Endothelial cell of umbilical vein (primary cell): Measurements from ENCODE around the gene HDAC7. TPM values are rescaled to one million over a fixed set of nuclear protein-coding genes. Genes with fewer than 3 reads are reported as not detected.

Experiments
- BruUV-seq: library from RNA; stranded (reverse); fragments of 400-500 nt; replicated peaks from 2 replicates; lab custom pipeline; 2021; lab: Mats Ljungman, UMichigan
- CTCF ChIA-PET: fragments of 300-600, 350-600 bp; sonication (Branson Sonifier 250); formaldehyde crosslinking; loops from one replicate; lab custom pipeline; 2021; ENCODE audit warnings: antibody characterized with exemption, inconsistent platforms; lab: Charles Lee
- POLR2A ChIA-PET: fragments of 300-600, 350-600 bp; sonication (Branson Sonifier 250); formaldehyde crosslinking; loops from one replicate; lab custom pipeline; 2021; ENCODE audit warnings: antibody characterized with exemption, inconsistent platforms; lab: Charles Lee
- DNase-seq: peaks from one replicate; pipeline ENCODE4 v3.0.0-alpha.2; 2011; ENCODE audit warnings: low read depth, low spot score
- FAIRE-seq: peaks from 2 replicates; lab custom pipeline; 2011; peaks lifted over from hg19 to GRCh38; lab: Jason Lieb, UNC
- H2AFZ ChIP-seq: 2 replicates; pipeline ENCODE4 v1.6.0; 2012; ENCODE audit warnings: low read depth, low read length, control low read depth, inconsistent platforms
- H3K27ac ChIP-seq: 2 replicates; pipeline ENCODE4 v1.5.1; 2011; ENCODE audit warnings: low read depth, mild to moderate bottlenecking, control low read depth, low read length, moderate library complexity; ENCODE audit not compliant: insufficient read depth
- H3K27me3 ChIP-seq, 2 experiments: 2 replicates each; pipeline versions ENCODE4 v1.6.0 to v1.6.1; 2011; ENCODE audit warnings: low read length in 2 of 2, mixed read lengths in 1 of 2; ENCODE audit not compliant: control insufficient read depth in 2 of 2, insufficient read depth in 2 of 2
- H3K36me3 ChIP-seq, 2 experiments: 2 replicates in 1 of 2; 3 replicates in 1 of 2; pipeline ENCODE4 v1.5.1; 2011; ENCODE audit warnings: low read length in 2 of 2, mild to moderate bottlenecking in 1 of 2, moderate library complexity in 1 of 2; ENCODE audit not compliant: control insufficient read depth in 2 of 2, insufficient read depth in 2 of 2; ENCODE audit errors: extremely low read depth in 1 of 2
- H3K4me1 ChIP-seq: 3 replicates; pipeline ENCODE4 v1.5.1; 2011; ENCODE audit warnings: mild to moderate bottlenecking, low read length; ENCODE audit not compliant: control insufficient read depth, insufficient read depth; ENCODE audit errors: extremely low read depth
- H3K4me2 ChIP-seq: 2 replicates; pipeline ENCODE4 v1.6.1; 2011; ENCODE audit warnings: low read length, control low read depth, mixed read lengths; ENCODE audit not compliant: insufficient read depth
- H3K4me3 ChIP-seq, 3 experiments: fragments of 200-600 bp in 1 of 3; sonication (generic), shearing (Covaris generic) in 1 of 3; replicated peaks in 1 of 3; 2 replicates each; pipeline ENCODE4 v1.5.1; 2011 to 2016; ENCODE audit warnings: control low read depth in 3 of 3, low read length in 3 of 3, mild to moderate bottlenecking in 2 of 3, inconsistent platforms in 1 of 3, low read depth in 1 of 3, moderate library complexity in 1 of 3; ENCODE audit not compliant: insufficient read depth in 1 of 3
- H3K79me2 ChIP-seq: 2 replicates; pipeline ENCODE4 v1.6.0; 2012; ENCODE audit warnings: low read length, inconsistent platforms; ENCODE audit not compliant: control insufficient read depth, insufficient read depth
- H3K9ac ChIP-seq: replicated peaks from 2 replicates; pipeline ENCODE3; 2011; ENCODE audit warnings: low read length, control low read depth; ENCODE audit not compliant: insufficient read depth; ENCODE audit errors: extremely low read depth
- H3K9me1 ChIP-seq: replicated peaks from 3 replicates; pipeline ENCODE4 v1.6.0; 2011; ENCODE audit warnings: mild to moderate bottlenecking, low read length; ENCODE audit not compliant: control insufficient read depth, insufficient read depth; ENCODE audit errors: extremely low read depth
- H3K9me3 ChIP-seq: replicated peaks from 2 replicates; pipeline ENCODE4 v1.5.1; 2012; ENCODE audit warnings: low read length, inconsistent platforms; ENCODE audit not compliant: control insufficient read depth, insufficient read depth
- H4K20me1 ChIP-seq: replicated peaks from 2 replicates; pipeline ENCODE3; 2011; ENCODE audit warnings: mild to moderate bottlenecking, low read length; ENCODE audit not compliant: control insufficient read depth, insufficient read depth; ENCODE audit errors: extremely low read depth
- CTCF ChIP-seq, 2 donors: IDR thresholded peaks; 1 replicate in 1 of 2; 2 replicates in 1 of 2; pipeline ENCODE4 v1.5.1; 2011; ENCODE audit warnings: low read length in 2 of 2, mild to moderate bottlenecking in 2 of 2, moderate library complexity in 2 of 2, control low read depth in 1 of 2, inconsistent platforms in 1 of 2, low read depth in 1 of 2; ENCODE audit not compliant: insufficient read depth in 1 of 2; ENCODE audit errors: extremely low read depth in 1 of 2
- GATA2 ChIP-seq: IDR thresholded peaks from 2 replicates; pipeline ENCODE4 v1.7.0; 2011; ENCODE audit warnings: low read depth, mild to moderate bottlenecking, moderate library complexity, mixed read lengths, low read length; ENCODE audit not compliant: insufficient read length, insufficient read depth
- JUN ChIP-seq: IDR thresholded peaks from 2 replicates; pipeline ENCODE4 v1.6.1; 2011; ENCODE audit warnings: borderline replicate concordance, low read depth; ENCODE audit not compliant: insufficient read length, insufficient read depth
- MAX ChIP-seq: IDR thresholded peaks from 2 replicates; pipeline ENCODE4 v1.6.1; 2011; ENCODE audit not compliant: insufficient read depth, insufficient read length
- POLR2A ChIP-seq: IDR thresholded peaks from 2 replicates; pipeline ENCODE4 v1.6.1; 2012; ENCODE audit warnings: low read depth, mild to moderate bottlenecking, control low read depth, low read length
- POLR2AphosphoS5 ChIP-seq: IDR thresholded peaks from 2 replicates; pipeline ENCODE4 v1.6.1; 2012; ENCODE audit warnings: low read depth, mild to moderate bottlenecking, control low read depth, low read length, moderate library complexity; ENCODE audit not compliant: insufficient read depth
- dilution Hi-C: fragments of 300-500 bp; cut with MboI; formaldehyde crosslinking; loops from one replicate; pipeline ENCODE4 v1.15.0; 2019; ENCODE audit warnings: low sequenced_read_pairs; ENCODE audit not compliant: extremely low pct_ligation_motif_present
- intact Hi-C: fragments of 100-400 bp; cut with micrococcal nuclease; formaldehyde crosslinking; loops from one replicate; pipeline ENCODE4 v1.10.0; 2022
- polyA plus RNA-seq, 4 experiments: library from polyadenylated mRNA; depleted of rRNA in 3 of 4; stranded (reverse) in 3 of 4; unstranded in 1 of 4; fragments of >200 nt; gene quantifications; 2 replicates each; pipeline versions ENCODE4 v1.2.1 to v1.2.3, GENCODE V29; 2011 to 2012; ENCODE audit warnings: missing spikeins in 1 of 4
- total RNA-seq: library from RNA; stranded (reverse); gene quantifications from 2 replicates; pipeline ENCODE4 v1.2.3, GENCODE V29; 2021

The HDAC7 gene
- total and polyA plus RNA-seq, 2 donors (not counting 3 experiments of a cell fraction or from before 2014, with no cell fraction given): 119 to 249 TPM

- H3K79me2 ChIP-seq: no peaks in the 10 kb centered on the region
- ChIA-PET CTCF (interaction anchor here (0.8 to 15.5 kb wide), 11 partner anchors 9 to 111 kb away, joined by 3 to 427 read pairs (median 5); partner anchors contain the start of genes HDAC7 and RAPGEF3), POLR2A (interaction anchor here (0.6 to 1.2 kb wide), 3 partner anchors 8 to 122 kb away, joined by 3 to 4 read pairs (median 3); partner anchors contain the start of gene RPAP3)
- no peak overlapping the region for H3K9ac ChIP-seq
- TF ChIP-seq JUN: no peak
- TF ChIP-seq POLR2A: no peak
- no peak for TF ChIP-seq POLR2AphosphoS5
- no peak for TF ChIP-seq GATA2
- no peak for TF ChIP-seq MAX
- TF ChIP-seq CTCF (IDR thresholded peaks at IDR 0.05; ENCODE audit: extremely low read depth in 1 of 2, insufficient read depth in 1 of 2, low read depth in 1 of 2, low read length in 2 of 2): no peak
- no peaks in the 10 kb centered on the region for H4K20me1 ChIP-seq
- H3K9me3 ChIP-seq: no peaks in the 10 kb centered on the region
- intact Hi-C loops (no loop called here), dilution Hi-C loops (no loop called here)
- no peaks in the 10 kb centered on the region for H3K27me3 ChIP-seq
- no peak overlapping the region for H3K4me3 ChIP-seq
- H2AFZ ChIP-seq: peak overlapping the region; percentile 15
- peak; percentile 35 for FAIRE-seq
- H3K4me2 ChIP-seq: no peak overlapping the region
- H3K9me1 ChIP-seq: no peaks in the 10 kb centered on the region
- no peak overlapping the region for H3K27ac ChIP-seq
- no TSS peak for BruUV-seq
- peaks cover 10% of the 10 kb centered on the region for H3K4me1 ChIP-seq
- DNase-seq: no peak
- no peaks in the 10 kb centered on the region for H3K36me3 ChIP-seq
Measured at GRCh38 chr12:47828008-47828975, 8.6 kb upstream of the HDAC7 start.
